GM21529 (cell line): ENCODE results near the gene TPCN2.
A peak's percentile ranks its signal among the peaks of the same experiment; 100 is the strongest.

ENCODE experiments used
- ATAC-seq: cut with Tn5 transposase; IDR thresholded peaks from one replicate; pipeline ENCODE4 v1.9.1; 2021; ENCODE audit not compliant: unreplicated experiment

The TPCN2 gene

GRCh38 chr11:69159150-69159852, 110.6 kb downstream of the TPCN2 start:
- ATAC-seq: no peak

GRCh38 chr11:69160296-69161116, 111.8 kb downstream of the TPCN2 start:
- ATAC-seq: no peak

- no peak for ATAC-seq
Observed at GRCh38 chr11:69161117-69161407, 112.3 kb downstream of the TPCN2 start.

GRCh38 chr11:69162505-69162904, 113.8 kb downstream of the TPCN2 start:
- ATAC-seq: no peak

- ATAC-seq: no peak
Observed at GRCh38 chr11:69163842-69164241, 115.1 kb downstream of the TPCN2 start.

- no peak for ATAC-seq
Observed at GRCh38 chr11:69164824-69165223, 116.1 kb downstream of the TPCN2 start.

GRCh38 chr11:69165775-69166174, 117.0 kb downstream of the TPCN2 start:
- no peak for ATAC-seq

GRCh38 chr11:69166218-69167115, 117.7 kb downstream of the TPCN2 start:
- ATAC-seq: peak; percentile 97

GRCh38 chr11:69167130-69167915, 118.6 kb downstream of the TPCN2 start:
- no peak for ATAC-seq

- no peak for ATAC-seq
Observed at GRCh38 chr11:69167916-69168691, 119.4 kb downstream of the TPCN2 start.

GRCh38 chr11:69169479-69169878, 120.7 kb downstream of the TPCN2 start:
- ATAC-seq: no peak

- ATAC-seq: no peak
Observed at GRCh38 chr11:69170704-69171103, 122.0 kb downstream of the TPCN2 start.

- no peak for ATAC-seq
Observed at GRCh38 chr11:69171476-69172240, 122.9 kb downstream of the TPCN2 start.

- no peak for ATAC-seq
Observed at GRCh38 chr11:69172674-69173073, 123.9 kb downstream of the TPCN2 start.

- ATAC-seq: no peak
Observed at GRCh38 chr11:69173331-69173730, 124.6 kb downstream of the TPCN2 start.

- ATAC-seq: no peak
Observed at GRCh38 chr11:69173925-69174581, 125.3 kb downstream of the TPCN2 start.

- no peak for ATAC-seq
Observed at GRCh38 chr11:69174841-69175240, 126.1 kb downstream of the TPCN2 start.

GRCh38 chr11:69178819-69179482, 130.2 kb downstream of the TPCN2 start:
- ATAC-seq: no peak
